ENCODE data around the gene APOF.

- TF ChIP-seq HOMEZ (CRISPR knock-in tag; IDR thresholded peaks at IDR 0.05; ENCODE audit: low read depth) (no peak), SIN3A (IDR thresholded peaks at IDR 0.05; ENCODE audit: borderline replicate concordance, low read depth, low read length) (no peak), ZNF776 (CRISPR knock-in tag; IDR thresholded peaks at IDR 0.05) (no peak), SETDB1 (CRISPR knock-in tag; IDR thresholded peaks at IDR 0.05; ENCODE audit: borderline replicate concordance) (no peak), POLR2A (IDR thresholded peaks at IDR 0.05; ENCODE audit: insufficient read depth in 1 of 2, low read depth in 2 of 2, low read length in 2 of 2) (no peak), CC2D1A (CRISPR knock-in tag; IDR thresholded peaks at IDR 0.05) (no peak)
Measured at GRCh38 chr12:56321027-56321426, 41.6 kb downstream of the APOF start.
